Hypothalamus (tissue), 51 donors: Measurements from ENCODE around the gene GALNT2.

Source experiments
- DNase-seq, 51 donors: peaks; one replicate each; lab custom pipeline; 2025; lab: John Stamatoyannopoulos, UW

The GALNT2 gene

DNA sequence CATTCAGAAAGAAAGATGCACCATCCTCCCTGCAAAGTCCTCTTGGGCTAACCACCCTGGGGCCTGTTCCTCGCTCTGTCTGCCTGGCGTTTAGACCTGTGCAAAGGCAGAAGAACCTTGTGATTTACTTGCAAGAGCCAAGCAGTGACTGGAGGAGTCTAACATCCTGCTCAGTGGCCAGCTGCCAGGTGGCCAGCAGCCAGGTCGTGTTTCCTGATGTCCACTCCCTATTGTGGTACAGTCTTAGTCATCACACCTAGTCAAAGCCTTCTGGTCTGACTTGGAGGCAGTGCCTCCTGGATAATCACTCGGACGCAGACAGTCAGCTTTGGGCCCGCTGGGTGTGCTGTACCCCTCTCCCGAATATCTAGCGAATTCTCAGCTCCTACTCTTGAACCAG, 241.0 kb downstream of the GALNT2 start:
- DNase-seq: peak in 7 of 51 donors; percentile 7 to 32 (median 14)

DNA sequence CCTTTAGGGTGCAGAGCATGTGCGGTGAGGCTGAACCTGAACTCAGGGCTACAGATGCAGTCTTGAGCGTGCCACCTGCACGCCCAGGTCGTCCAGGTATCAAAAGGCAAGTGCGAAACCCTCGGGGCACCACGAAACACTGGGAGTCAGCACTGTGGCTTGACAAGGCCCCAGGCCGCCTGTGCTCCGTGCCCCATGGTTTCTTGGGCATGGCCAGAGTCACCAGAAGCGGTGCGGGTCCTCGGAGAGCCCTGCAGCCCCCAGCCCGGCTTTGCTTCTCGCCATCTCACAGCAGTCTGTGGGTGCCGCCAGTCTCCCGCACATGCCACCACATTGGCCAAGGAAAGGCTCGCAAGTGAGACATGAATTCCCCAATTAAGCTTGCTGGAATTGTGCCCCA, 241.8 kb downstream of the GALNT2 start:
- DNase-seq: no peak

DNA sequence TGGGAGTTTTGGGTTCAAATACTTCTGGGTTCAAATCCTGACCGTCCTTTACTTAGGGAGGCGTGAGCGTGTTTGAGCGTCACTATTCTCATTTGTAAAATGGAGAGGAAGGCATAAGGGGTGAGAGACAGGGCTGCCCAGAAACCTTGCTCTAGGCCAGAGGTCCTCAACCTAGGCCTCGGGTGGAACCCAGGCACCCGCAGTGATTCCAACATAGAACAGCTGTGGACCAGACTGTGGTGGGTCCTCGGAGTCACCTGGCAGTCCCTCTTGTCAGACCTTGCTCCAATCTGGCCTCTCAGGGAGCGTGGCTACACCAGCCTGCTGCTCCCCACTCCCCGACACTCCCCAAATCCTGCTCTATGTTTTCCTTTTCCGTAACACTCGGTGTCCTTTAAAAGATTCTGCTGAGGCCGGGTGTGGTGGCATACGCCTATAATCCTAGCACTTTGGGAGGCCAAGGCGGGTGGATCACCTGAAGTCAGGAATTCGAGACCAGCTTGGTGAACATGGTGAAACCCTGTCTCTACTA, 242.7 kb downstream of the GALNT2 start:
- no peak for DNase-seq

DNA sequence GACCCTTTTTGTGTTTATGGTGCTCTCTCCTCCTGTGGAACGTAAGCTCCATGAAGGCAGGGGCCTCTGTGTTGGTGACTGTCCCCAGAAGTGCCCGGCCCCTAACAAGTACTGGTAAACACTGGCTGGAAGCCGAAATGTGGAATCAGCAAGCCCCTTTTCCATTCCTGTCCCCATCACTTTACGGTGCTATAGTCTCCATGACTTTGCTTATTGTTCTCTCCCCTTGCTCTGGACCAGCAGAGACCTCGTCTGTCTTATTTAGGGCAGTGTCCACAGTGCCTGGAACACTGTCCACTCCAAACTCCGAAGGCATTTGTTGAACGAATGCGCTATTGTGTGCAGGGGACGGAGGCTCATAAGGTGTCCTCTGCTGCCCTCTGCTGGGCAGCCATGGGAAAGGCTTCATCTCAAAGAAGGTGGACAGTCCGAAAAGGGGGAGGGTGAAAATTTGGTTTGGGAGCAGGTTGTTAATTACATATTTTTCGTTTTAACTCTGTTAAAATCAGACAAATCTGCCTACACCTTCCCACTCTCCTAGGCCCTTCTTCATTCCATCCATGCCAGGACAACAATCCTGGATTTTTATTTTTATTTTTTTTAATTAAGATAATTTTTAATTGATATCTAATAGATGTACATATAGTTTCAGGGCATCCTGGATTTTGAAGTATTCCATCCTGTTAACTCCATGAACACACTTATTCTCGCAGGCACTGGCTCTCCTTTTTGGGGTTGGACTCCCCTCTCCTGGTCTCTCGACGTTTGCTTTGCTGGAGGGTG, 243.5 kb downstream of the GALNT2 start:
- peak in 47 of 51 donors; percentile 14 to 84 (median 55) for DNase-seq

DNA sequence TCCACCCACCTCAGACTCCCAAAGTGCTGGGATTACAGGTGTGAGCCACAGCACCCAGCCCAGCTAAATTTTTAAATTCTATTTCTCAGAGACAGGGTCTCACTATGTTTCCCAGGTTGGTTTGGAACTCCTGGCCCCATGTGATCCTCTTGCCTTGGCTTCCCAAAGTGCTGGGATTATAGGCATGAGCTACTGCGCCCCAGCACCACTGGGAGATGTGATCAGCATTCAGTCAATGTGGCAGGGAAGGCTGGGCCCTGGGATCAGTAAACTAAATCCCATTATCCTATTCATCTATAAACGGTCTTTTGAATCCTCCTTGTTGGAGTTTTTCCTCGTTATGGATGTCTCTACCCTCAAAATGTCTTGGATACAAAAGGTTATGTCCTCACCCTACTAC, 245.6 kb downstream of the GALNT2 start:
- DNase-seq: no peak

DNA sequence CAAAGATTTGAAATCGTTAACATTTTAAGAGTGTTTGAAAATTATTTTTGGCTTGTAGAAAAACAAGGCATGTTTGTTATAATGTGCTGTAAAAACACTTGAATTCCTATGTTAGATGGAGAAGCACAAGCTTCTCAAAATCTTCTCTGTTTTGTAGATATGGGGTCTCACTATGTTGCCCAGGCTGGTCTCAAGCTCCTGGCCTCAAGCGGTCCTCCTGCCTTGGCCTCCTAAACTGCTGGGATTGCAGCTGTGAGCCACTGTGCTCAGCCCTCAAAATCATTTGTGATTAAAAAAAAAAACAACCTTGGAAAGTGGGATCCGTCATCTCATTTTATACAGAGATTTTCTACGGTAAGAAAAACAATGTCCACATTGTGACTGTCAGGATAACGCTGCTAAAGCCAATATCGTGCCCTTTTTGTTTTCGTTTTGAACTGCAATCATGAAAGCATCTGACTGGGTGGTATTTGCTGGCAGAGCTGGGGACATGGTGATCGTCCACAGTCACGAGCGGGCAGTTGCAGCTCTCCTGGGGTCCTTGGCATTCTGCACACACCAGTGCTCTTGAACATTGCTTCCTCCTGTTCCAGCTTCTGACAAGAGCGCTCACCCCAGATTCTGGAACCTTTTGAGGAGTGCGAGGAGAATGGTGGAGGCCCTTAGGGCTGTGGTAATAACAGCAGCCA, 246.6 kb downstream of the GALNT2 start:
- no peak for DNase-seq

DNA sequence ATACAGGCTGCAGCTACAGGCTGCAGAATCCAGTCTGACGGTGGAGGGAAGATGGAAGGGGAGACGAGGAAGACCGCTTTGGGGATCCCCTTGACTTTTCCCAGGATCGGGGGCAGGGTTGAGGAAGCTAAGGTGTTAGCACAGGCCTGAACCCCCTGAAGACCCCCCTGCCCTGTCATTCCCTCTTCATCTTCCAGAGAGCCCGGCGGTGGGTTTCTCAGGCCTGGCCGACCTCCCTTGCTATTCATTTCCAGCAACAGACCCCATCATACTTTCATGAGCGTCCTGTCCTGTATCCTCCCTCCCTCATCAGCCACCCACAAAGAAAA, 247.1 kb downstream of the GALNT2 start:
- DNase-seq: no peak

DNA sequence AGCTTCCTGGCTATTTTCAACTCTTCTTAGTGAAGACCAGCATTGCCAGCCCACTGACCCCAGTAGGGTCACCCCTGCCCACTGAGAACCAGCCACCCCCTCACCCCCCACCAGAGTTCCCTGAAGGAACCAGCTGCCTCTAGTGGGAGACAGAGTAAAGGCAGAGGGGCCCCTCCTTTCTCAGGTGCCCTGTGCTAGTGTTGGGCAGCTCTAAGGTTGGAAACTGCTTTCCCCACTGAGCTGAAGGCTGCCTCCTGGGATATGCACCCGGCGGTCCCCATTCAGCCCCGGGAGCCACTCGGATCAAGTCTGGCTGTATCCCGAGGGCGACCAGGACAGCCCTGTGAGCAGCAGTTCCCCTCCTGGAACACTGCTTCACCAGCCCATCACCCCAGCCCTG, 248.1 kb downstream of the GALNT2 start:
- no peak for DNase-seq

DNA sequence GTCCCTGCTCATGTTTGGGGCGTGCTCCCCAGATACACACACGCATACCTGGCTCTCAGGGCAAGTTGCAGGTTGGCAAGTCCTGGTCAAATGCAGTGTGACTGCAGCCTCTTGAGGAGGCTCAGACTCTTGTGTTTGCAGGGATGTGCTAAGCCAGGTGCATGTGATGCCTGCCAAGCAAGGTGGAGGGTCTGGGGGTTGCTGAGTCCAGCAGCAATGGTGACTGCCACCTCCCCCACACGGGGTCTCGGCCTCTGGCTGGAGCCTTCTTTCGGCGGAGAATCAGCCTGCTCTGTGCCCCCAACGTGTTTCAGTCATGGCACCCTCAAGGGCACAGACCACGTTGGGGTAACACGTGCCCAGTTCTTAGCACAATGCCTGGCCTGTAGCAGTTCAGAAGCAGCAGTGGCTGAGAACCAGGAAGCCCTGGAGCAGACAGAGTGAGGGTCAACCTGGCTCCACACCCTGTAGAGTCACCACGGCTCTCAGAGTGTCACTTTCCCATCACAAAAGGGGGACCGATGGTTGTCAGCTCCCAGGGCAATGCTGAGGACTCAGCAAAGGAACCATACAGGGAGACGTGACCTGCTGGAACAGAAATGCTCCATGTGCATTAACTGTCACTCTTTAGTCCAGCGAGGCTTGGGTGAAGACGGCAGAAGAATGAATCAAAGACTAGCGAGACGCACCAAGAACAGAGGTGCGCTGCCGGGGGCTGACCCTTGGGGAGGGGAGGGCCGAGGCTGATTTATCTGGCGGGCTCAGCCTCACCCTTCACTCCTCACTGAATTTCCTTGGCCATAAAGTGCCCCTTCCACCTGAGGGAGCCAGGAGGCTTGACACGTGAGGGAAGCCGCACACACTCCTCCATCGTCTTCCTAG, 250.1 kb downstream of the GALNT2 start:
- DNase-seq: no peak

DNA sequence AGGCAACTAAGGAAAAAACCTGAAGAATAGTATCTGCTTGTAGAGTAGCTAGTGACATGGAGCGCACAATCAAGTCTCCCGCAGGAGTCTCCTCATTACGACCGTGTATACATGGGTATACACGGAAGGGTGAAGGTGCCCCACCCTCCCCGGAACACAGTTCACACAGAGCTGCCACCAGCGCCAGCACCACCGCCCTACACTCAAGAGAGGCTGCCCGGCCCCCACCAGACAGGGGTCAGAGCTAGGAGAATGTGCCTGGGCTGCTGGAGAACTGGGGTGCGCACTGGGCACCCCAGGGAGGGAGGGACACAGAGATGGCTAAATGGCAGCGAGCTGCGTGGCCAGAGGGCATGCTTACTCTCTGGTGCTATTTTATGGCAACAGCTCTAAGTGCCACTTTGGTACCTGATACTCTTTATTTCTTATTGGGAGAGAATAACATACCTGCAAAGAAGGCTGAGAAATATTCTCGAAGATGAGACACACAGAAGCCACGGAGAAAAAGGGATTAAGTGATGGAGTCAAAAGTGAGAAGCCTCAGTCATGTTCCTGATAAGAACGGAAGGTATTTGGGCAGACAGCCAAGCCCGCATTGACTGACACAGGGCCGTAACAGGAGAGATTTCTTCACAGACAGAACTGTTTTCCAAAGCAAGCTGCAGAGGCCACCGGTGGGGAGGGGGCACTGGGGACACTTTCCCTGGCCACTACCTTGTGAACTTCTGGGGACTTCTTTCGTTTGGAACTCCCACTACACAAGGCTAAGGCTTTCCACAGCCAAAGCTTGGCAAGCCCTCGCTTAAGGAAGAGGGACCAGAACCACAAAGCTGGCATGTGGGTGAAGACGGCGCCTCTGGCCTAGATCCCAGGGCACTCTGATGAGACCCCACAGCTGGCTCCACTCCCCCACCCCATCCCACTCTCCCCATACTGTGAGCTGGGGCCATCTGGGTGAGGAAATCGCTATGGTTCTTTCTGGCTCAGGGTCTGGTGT, 251.1 kb downstream of the GALNT2 start:
- DNase-seq: no peak

DNA sequence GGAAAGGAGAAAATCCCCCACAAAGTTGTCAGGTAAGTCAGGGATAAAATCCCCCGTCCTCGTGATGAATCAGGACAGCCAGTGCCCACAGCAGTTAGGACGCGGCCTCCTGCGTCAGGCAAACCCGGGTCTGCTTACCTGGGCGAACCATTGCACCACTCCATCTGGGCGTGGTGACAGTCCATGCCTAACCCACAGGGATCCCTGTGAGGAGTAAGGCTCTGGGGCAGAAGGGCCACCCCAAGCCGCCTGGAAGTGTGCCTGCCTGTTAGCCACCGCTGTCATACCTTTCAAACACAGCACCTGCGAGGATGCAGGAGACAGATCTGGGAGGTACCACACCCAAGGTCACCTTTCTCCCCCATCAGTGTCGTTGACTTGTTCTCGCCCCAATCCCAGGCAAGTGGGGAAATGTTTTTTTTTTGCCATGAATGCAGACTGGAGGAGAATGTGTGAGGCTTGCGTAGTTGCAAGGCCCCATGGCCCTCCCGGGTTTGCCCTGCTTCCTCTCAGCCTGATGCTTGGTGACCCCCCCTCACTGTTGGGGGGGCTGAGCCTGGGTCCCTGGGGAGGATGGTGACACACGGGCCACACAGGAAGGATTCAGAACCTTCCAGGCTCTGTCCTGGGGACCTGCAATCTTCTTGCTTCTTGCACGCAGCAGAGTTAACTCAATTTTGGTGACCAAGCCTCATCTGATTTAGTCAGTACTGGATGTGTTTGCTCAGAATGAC, 252.1 kb downstream of the GALNT2 start:
- DNase-seq: no peak

DNA sequence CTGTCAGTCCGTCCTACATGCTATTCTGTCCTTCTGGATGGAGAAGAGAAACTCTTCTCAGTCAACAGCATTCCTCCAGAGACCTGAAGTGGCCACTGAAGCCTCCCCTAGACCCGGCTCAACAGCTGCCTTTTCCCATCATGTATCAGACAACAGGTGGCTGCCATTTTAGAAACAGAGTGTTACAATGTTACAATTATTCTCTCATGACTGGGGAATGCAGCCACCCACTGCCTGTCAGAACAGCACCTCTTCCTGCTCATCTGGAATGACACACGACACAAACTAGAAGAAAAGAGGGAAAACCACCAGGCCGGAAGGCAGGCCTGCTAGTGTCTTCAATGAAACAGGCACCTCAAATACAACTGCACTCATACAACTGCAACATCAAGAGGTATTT, 253.8 kb downstream of the GALNT2 start:
- no peak for DNase-seq

DNA sequence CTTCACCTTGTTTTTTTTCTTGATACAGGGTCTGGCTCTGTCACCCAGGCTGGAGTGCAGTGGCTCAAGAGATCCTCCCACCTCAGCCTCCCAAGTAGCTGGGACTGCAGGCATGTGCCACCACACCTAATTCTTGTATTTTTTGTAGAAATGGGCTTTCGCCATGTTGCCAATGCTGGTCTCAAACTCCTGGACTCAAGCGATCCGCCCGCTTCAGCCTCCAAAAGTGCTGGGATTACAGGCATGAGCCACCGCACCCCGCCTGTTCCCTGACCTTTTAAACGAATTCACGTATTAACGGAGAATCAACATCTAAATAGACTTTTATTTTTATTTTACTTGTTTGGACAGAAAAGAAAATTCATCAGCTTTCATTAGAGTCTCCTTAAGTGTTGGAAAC, 254.3 kb downstream of the GALNT2 start:
- DNase-seq: no peak

DNA sequence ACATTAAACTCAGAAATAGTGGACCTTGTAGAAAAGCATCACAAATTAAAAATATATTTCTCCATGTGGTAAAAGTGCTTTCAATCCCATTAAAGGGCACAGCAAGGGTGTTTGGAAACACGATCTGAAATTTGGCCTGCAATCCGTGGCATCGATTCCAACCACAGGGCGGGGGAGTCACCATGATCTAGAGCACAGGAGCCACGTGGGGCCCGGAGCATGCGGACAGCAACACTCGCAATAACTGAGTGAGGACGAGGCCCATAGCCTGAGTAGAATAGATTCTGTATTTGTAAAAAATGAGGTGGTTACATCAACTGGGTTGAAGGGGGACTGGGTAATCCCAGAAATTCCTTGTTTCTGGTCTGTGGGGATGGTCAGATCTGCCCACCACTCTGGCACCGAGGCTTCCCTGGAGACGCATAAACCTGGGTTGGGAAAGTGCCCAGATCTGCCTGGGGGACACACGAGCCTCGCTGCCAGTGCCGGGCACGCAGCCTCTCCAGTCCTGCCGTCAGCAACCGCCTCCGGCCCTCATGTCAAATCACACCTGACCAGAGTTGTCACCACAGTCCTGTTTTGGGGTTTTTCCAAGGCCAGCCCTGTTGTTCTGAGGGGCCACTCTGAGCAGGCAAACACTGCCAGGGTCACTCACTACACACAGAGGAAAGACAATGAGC, 254.8 kb downstream of the GALNT2 start:
- peak in 1 of 51 donors; percentile 35 for DNase-seq

DNA sequence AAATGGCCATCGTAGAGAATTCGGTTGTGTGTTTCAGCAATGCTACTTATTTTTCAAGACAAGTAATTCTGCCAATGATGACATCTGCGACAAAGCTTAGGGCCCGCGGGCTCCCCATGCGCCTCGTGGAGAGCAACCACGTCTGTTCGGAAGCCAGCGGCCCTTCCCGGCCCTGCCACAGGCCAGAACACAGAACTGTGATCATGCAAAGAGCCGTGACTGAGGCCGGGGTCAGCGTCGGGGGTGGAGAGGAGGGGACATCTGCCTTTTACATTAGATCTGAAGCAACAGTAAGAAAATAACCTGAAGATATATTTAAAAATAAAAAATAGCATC, 255.4 kb downstream of the GALNT2 start:
- no peak for DNase-seq

DNA sequence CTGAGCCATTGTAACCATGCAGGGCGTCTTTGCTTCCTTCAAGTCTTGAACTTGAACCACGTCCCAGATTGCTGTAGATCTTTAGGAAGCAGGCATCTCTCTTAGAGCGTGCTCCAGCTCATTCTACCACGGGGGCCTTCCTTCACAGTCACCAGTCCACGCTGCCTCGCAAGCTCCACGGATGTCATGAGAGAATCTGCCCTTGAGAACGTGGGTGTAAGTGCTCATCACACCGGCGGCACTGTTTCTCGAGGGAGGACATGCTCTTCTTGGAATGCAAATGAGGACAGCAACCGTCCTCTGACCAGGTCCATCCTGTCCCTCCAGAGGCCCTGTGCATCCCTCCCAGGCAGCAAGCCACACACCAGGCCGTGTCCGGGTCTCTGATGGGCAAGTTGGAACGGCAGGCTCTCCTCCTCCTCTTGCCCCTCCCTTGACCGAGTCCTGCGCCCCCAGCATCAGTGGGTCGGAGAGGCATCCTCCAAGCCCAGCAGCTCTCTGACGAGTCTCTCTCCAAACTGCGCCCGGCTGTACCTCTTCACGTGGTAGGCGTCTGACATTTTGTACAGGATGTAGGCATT, 256.0 kb downstream of the GALNT2 start:
- DNase-seq: peak in 1 of 51 donors; percentile 49

DNA sequence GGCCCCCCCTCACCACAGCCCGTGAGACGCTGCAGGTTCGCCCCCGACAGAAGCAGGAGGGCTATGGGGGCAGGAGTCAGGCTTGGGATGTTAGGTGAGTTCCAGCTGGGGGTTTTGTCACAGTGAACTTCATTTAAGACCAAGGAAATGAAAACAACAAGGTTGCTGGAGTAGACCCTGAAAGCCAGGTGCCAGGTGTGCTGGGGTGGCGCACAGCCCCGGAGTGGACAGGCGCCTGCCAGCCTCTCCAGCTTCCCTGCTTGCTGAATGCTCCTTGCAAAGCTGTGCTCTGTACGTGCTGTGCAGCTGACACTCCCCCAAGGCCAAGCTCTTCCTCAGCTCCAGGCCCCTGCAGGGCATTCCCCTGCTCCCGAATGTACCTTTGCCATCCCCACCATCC, 256.6 kb downstream of the GALNT2 start:
- no peak for DNase-seq
